Measurements from ENCODE around the gene GRK4.
"Not testable (repeated sequence)": the region's sequence is repeated elsewhere in the genome, so short reads cannot be mapped to it uniquely, and the experiment has no call there.

Gene GRK4

GRCh38 chr4:2934813-2935761, 28.3 kb upstream of the GRK4 start:
- peak; percentile 95 for TF ChIP-seq POLR2A (IDR thresholded peaks at IDR 0.05; ENCODE audit: low read depth, low read length)
- FAIRE-seq: no peak
- peak; percentile 63 for DNase-seq (ENCODE audit: insufficient read length, low spot score)

- DNase-seq (ENCODE audit: insufficient read length, low spot score) (peak; percentile 68), FAIRE-seq (peak; percentile 45)
- no peak; the same call in 1 of the 2 replicates for TF ChIP-seq POLR2A (IDR thresholded peaks at IDR 0.05; ENCODE audit: low read depth, low read length)
Measured at GRCh38 chr4:2935762-2936743, 27.3 kb upstream of the GRK4 start.

GRCh38 chr4:2936773-2937145, 26.6 kb upstream of the GRK4 start:
- DNase-seq (ENCODE audit: insufficient read length, low spot score) (peak; percentile 47), FAIRE-seq (no peak)
- TF ChIP-seq POLR2A (IDR thresholded peaks at IDR 0.05; ENCODE audit: low read depth, low read length): no peak

- no peak for FAIRE-seq
- no peak for DNase-seq (ENCODE audit: insufficient read length, low spot score)
- no peak for TF ChIP-seq POLR2A (IDR thresholded peaks at IDR 0.05; ENCODE audit: low read depth, low read length)
Measured at GRCh38 chr4:2937146-2937857, 26.1 kb upstream of the GRK4 start.

GRCh38 chr4:2937986-2938385, 25.4 kb upstream of the GRK4 start:
- DNase-seq (ENCODE audit: insufficient read length, low spot score): no peak
- no peak for FAIRE-seq
- no peak for TF ChIP-seq POLR2A (IDR thresholded peaks at IDR 0.05; ENCODE audit: low read depth, low read length)

- not testable (repeated sequence) for FAIRE-seq; DNase-seq (ENCODE audit: insufficient read length, low spot score)
Measured at GRCh38 chr4:2938411-2938810, 25.0 kb upstream of the GRK4 start.

GRCh38 chr4:2938906-2939305, 24.5 kb upstream of the GRK4 start:
- DNase-seq (ENCODE audit: insufficient read length, low spot score) (no peak), FAIRE-seq (no peak)
- no peak for TF ChIP-seq POLR2A (IDR thresholded peaks at IDR 0.05; ENCODE audit: low read depth, low read length)

GRCh38 chr4:2939383-2940243, 23.8 kb upstream of the GRK4 start:
- TF ChIP-seq POLR2A (IDR thresholded peaks at IDR 0.05; ENCODE audit: low read depth, low read length): no peak
- DNase-seq (ENCODE audit: insufficient read length, low spot score): no peak
- FAIRE-seq: no peak

- FAIRE-seq (no peak), DNase-seq (ENCODE audit: insufficient read length, low spot score) (no peak)
- TF ChIP-seq POLR2A (IDR thresholded peaks at IDR 0.05; ENCODE audit: low read depth, low read length): no peak
Measured at GRCh38 chr4:2940267-2941137, 22.9 kb upstream of the GRK4 start.

GRCh38 chr4:2941138-2942036, 22.0 kb upstream of the GRK4 start:
- DNase-seq (ENCODE audit: insufficient read length, low spot score) (no peak), FAIRE-seq (no peak)
- TF ChIP-seq POLR2A (IDR thresholded peaks at IDR 0.05; ENCODE audit: low read depth, low read length): no peak

GRCh38 chr4:2942037-2942531, 21.3 kb upstream of the GRK4 start:
- DNase-seq (ENCODE audit: insufficient read length, low spot score) (no peak), FAIRE-seq (no peak)
- no peak for TF ChIP-seq POLR2A (IDR thresholded peaks at IDR 0.05; ENCODE audit: low read depth, low read length)
